ENCODE results near the gene RPP30.

The RPP30 gene

GRCh38 chr10:90890347-90890746 is 18.6 kb downstream of the RPP30 start:
- TF ChIP-seq CTCF (IDR thresholded peaks at IDR 0.05) = no peak

- TF ChIP-seq CTCF (IDR thresholded peaks at IDR 0.05) = no peak
Measured at GRCh38 chr10:90893190-90893589, 21.4 kb downstream of the RPP30 start.

GRCh38 chr10:90905925-90906324 is 34.2 kb downstream of the RPP30 start:
- no peak for TF ChIP-seq CTCF (IDR thresholded peaks at IDR 0.05)

- TF ChIP-seq CTCF (IDR thresholded peaks at IDR 0.05) = no peak
Measured at GRCh38 chr10:90906596-90906995, 34.8 kb downstream of the RPP30 start.

- peak; percentile 81 for TF ChIP-seq CTCF (IDR thresholded peaks at IDR 0.05)
Measured at GRCh38 chr10:90911133-90912051, 39.6 kb downstream of the RPP30 start.

GRCh38 chr10:90912174-90912573 is 40.4 kb downstream of the RPP30 start:
- no peak for TF ChIP-seq CTCF (IDR thresholded peaks at IDR 0.05)

GRCh38 chr10:90912854-90913479 is 41.2 kb downstream of the RPP30 start:
- no peak for TF ChIP-seq CTCF (IDR thresholded peaks at IDR 0.05)

Measured in LNCAP (cell line).